HL-60 (cell line): ENCODE data around the gene SPAG17.

Source experiments
- DNase-seq, 2 experiments: peaks; one replicate each; pipeline ENCODE4 v3.0.0-alpha.2; 2010 to 2020; ENCODE audit warnings: low read depth in 1 of 2, low spot score in 1 of 2
- H3K27ac ChIP-seq: fragments of 250-450 bp; sonication (Bioruptor Pico); replicated peaks from 2 replicates; pipeline ENCODE4 v1.5.1; 2020; ENCODE audit warnings: mild to moderate bottlenecking, moderate library complexity
- H3K27me3 ChIP-seq: fragments of 250-450 bp; sonication (Bioruptor Pico); 2 replicates; pipeline ENCODE4 v1.5.1; 2021; ENCODE audit warnings: mild to moderate bottlenecking, moderate library complexity; ENCODE audit not compliant: insufficient read depth, poor library complexity, severe bottlenecking
- H3K4me3 ChIP-seq: replicated peaks from 2 replicates; pipeline ENCODE4 v1.5.1; 2011; ENCODE audit warnings: mild to moderate bottlenecking, control low read depth, low read length; ENCODE audit not compliant: insufficient read depth
- CTCF ChIP-seq: IDR thresholded peaks from one replicate; pipeline ENCODE4 v1.5.1; 2011; ENCODE audit warnings: low read length, control low read depth, inconsistent platforms; ENCODE audit not compliant: insufficient read depth
- GABPA ChIP-seq: IDR thresholded peaks from 2 replicates; pipeline ENCODE4 v1.6.1; 2012; ENCODE audit warnings: low read depth
- POLR2AphosphoS5 ChIP-seq: IDR thresholded peaks from 2 replicates; pipeline ENCODE4 v1.6.1; 2012; ENCODE audit warnings: low read depth
- SPI1 ChIP-seq: IDR thresholded peaks from 2 replicates; pipeline ENCODE4 v1.6.1; 2012; ENCODE audit warnings: low read depth, mild to moderate bottlenecking, borderline replicate concordance
- TF ChIP-seq, protein P1 (sequence below): IDR thresholded peaks from 2 replicates; pipeline ENCODE4 v1.6.1; 2012; ENCODE audit warnings: low read depth; ENCODE audit not compliant: insufficient replicate concordance

Gene SPAG17

DNA sequence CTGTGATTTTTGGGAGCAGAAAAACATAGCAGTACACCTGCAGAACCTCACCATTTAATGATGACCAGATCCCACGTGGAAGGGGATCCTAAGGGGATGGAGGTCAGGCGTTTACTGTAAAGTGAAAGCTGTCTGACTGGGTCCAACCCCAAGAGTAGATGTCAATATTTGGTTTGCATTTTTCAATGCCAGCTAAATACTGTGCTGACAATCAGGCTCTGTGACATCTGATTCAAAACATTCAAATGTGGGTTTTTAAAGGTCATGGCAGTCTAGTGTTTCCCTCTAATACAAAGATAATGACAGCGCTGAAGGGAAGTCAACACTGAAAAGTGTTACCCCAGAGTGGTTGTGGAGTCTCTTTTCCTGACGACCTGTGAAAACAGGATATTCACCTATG lies 68.1 kb downstream of the SPAG17 start:
- Histone ChIP-seq H3K27me3 (peaks cover 8% of the 10 kb centered on the region), H3K27ac (no peak overlapping the region)
- no peak for DNase-seq

DNA sequence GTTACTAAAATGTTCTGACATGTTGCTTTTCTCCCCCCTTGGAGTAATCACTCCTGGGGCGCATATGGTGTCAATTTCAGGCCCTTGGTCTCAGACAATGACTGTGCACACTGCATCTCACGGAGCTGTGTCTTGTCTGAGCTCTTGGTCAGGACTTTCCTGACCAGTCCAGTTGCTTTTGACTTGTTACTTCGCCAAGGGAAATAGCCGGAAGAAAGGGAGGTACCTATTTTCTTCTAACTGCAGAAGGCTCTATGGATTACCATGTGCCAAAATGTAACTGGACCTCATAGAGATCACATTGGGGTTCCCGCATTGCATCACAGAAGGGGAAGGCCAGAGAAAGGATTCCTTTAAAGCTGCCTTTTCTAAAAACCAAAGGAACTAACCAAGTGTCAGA lies 68.6 kb downstream of the SPAG17 start:
- DNase-seq = no peak
- no peak overlapping the region for H3K27ac ChIP-seq
- TF ChIP-seq CTCF = no peak
- TF ChIP-seq, protein P1, sequence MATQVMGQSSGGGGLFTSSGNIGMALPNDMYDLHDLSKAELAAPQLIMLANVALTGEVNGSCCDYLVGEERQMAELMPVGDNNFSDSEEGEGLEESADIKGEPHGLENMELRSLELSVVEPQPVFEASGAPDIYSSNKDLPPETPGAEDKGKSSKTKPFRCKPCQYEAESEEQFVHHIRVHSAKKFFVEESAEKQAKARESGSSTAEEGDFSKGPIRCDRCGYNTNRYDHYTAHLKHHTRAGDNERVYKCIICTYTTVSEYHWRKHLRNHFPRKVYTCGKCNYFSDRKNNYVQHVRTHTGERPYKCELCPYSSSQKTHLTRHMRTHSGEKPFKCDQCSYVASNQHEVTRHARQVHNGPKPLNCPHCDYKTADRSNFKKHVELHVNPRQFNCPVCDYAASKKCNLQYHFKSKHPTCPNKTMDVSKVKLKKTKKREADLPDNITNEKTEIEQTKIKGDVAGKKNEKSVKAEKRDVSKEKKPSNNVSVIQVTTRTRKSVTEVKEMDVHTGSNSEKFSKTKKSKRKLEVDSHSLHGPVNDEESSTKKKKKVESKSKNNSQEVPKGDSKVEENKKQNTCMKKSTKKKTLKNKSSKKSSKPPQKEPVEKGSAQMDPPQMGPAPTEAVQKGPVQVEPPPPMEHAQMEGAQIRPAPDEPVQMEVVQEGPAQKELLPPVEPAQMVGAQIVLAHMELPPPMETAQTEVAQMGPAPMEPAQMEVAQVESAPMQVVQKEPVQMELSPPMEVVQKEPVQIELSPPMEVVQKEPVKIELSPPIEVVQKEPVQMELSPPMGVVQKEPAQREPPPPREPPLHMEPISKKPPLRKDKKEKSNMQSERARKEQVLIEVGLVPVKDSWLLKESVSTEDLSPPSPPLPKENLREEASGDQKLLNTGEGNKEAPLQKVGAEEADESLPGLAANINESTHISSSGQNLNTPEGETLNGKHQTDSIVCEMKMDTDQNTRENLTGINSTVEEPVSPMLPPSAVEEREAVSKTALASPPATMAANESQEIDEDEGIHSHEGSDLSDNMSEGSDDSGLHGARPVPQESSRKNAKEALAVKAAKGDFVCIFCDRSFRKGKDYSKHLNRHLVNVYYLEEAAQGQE = no peak
- TF ChIP-seq GABPA = no peak
- TF ChIP-seq SPI1 = no peak
- no peak for TF ChIP-seq POLR2AphosphoS5

More for the DNA sequence above, 68.1 kb downstream of the SPAG17 start:
- TF ChIP-seq GABPA (no peak), POLR2AphosphoS5 (no peak), SPI1 (no peak), CTCF (no peak)
- TF ChIP-seq, protein P1 = no peak
- no peak overlapping the region for H3K4me3 ChIP-seq

DNA sequence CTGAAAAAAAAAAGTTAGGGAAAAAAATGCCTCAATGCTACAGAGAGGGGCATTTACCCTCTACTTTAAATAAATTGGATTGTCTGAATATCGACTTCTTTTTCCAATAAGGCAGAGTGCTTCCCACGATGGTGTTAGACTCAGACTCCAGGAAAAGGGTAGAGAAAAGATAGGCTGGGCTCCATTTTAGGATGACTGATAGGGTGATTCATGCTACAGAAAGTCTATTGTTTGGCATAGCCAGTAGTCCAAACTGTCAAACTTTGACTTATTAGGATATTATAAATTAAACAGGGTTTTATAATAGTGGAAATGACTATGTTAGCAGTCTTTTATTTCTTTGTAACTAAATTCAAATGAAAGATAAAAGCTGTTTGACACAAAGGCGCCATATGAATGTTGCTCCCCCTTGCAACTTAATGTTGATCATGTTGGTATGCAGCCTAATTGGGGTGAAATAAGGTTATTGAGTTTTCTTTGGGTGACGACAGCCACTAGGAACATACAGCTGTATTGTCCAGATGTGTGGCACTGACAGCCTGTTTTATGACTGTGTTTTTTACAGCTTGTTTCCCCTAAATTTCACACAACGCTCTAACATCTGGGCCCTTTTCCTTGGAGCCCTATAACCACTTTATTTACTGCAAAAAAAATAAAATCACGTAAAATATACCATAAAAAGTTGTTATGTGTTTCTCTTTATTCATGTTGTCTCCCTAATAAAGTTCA lies 69.3 kb downstream of the SPAG17 start:
- no peak overlapping the region for H3K4me3 ChIP-seq
- DNase-seq = no peak
- peaks cover 8% of the 10 kb centered on the region for H3K27me3 ChIP-seq
- TF ChIP-seq GABPA = no peak
- TF ChIP-seq CTCF = no peak
- TF ChIP-seq, protein P1 = no peak
- TF ChIP-seq POLR2AphosphoS5 = no peak
- TF ChIP-seq SPI1 = no peak
- H3K27ac ChIP-seq = no peak overlapping the region

More for the DNA sequence above, 68.6 kb downstream of the SPAG17 start:
- Histone ChIP-seq H3K4me3 (no peak overlapping the region), H3K27me3 (peaks cover 8% of the 10 kb centered on the region)
